Tibial nerve (tissue), 4 donors: Measurements from ENCODE around the gene AHR. TPM values are rescaled to one million over a fixed set of nuclear protein-coding genes. Genes with fewer than 3 reads are reported as not detected.
A peak's percentile ranks its signal among the peaks of the same experiment; 100 is the strongest.

ENCODE experiments used
- DNase-seq, 2 donors: peaks; one replicate each; pipeline ENCODE4 v3.0.0-alpha.2; 2019; ENCODE audit warnings: low spot score in 2 of 2
- H3K27ac ChIP-seq, 4 donors: fragments of 200-600 bp; sonication (generic) in 3 of 4; one replicate each; pipeline ENCODE4 v1.5.1; 2017 to 2019; ENCODE audit warnings: mild to moderate bottlenecking in 1 of 4
- H3K27me3 ChIP-seq, 2 donors: fragments of 200-600 bp; sonication (generic) in 1 of 2; one replicate each; pipeline versions ENCODE4 v1.5.1 to v1.6.0; 2017 to 2019
- H3K36me3 ChIP-seq, 3 donors: fragments of 200-600 bp; sonication (generic); one replicate each; pipeline ENCODE4 v1.5.1; 2018 to 2019
- H3K4me1 ChIP-seq, 4 donors: fragments of 200-600 bp; sonication (generic) in 3 of 4; one replicate each; pipeline ENCODE4 v1.5.1; 2017 to 2019
- H3K4me3 ChIP-seq, 4 donors: fragments of 200-600 bp; sonication (generic) in 3 of 4; one replicate each; pipeline ENCODE4 v1.5.1; 2017 to 2019; ENCODE audit warnings: mild to moderate bottlenecking in 1 of 4, moderate library complexity in 1 of 4
- H3K9me3 ChIP-seq, 4 donors: fragments of 200-600 bp; sonication (generic) in 3 of 4; one replicate each; pipeline ENCODE4 v1.5.1; 2017 to 2019
- EP300 ChIP-seq, 2 donors: sonication (generic); formaldehyde crosslinking; IDR thresholded peaks; one replicate each; pipeline ENCODE4 v1.6.1; 2017; ENCODE audit warnings: antibody characterized with exemption in 2 of 2, mild to moderate bottlenecking in 1 of 2
- POLR2A ChIP-seq, 2 donors: fragments of 450-650 bp; IDR thresholded peaks; one replicate each; pipeline ENCODE4 v1.6.1; 2017; ENCODE audit warnings: antibody characterized with exemption in 2 of 2, mild to moderate bottlenecking in 2 of 2, moderate library complexity in 2 of 2
- WGBS, 2 donors: methylation state at CpG; one replicate each; pipeline ENCODE4 v1.1.5; 2018; 5-methylcytosine and 5-hydroxymethylcytosine counted together
- total RNA-seq, 4 donors: library from RNA; depleted of rRNA; stranded (reverse); fragments of >200 nt; gene quantifications; one replicate each; pipeline ENCODE4 v1.1.0, GENCODE V29; 2016
- TF ChIP-seq, protein P1 (sequence below), 5 experiments: fragments of 200-600 bp in 3 of 5; fragments of 450-650 bp in 2 of 5; sonication (generic) in 3 of 5; IDR thresholded peaks; one replicate each; pipeline ENCODE4 v1.5.1; 2016 to 2019; ENCODE audit warnings: antibody characterized with exemption in 5 of 5, mild to moderate bottlenecking in 3 of 5, moderate library complexity in 2 of 5

Gene AHR
- total RNA-seq, 4 donors from 2014 or later, result 188 to 372 (median 296) TPM

DNA sequence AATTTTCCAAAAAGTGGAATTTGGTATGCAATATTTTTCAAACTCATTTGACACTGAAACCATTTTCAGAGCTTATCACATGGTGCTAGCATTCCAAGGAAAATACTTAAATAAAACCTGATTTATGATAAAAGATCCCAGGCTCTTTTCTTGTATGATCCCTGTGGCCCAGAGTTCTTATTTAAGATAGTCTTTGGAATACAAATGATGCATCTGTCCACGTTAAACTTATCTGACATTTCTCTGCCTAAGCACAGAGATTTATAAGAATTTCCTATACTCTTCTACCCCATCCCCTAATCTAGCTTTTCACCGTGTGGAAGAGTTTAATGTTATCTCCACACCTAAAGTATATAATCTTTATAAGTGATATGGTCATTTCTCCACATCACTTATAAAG lies 66.2 kb downstream of the AHR start:
- peaks cover 0 to 21% (median 0%) of the 10 kb centered on the region in 3 donors for H3K36me3 ChIP-seq
- H3K4me3 ChIP-seq, result no peak overlapping the region
- no peaks in the 10 kb centered on the region for H3K27me3 ChIP-seq
- H3K27ac ChIP-seq, result no peak overlapping the region
- WGBS, 2 donors, result 76 to 81% methylated on average over 2 of the region's 2 CpGs
- TF ChIP-seq POLR2A (IDR thresholded peaks at IDR 0.05) (no peak), EP300 (IDR thresholded peaks at IDR 0.05) (no peak)
- TF ChIP-seq, protein P1, sequence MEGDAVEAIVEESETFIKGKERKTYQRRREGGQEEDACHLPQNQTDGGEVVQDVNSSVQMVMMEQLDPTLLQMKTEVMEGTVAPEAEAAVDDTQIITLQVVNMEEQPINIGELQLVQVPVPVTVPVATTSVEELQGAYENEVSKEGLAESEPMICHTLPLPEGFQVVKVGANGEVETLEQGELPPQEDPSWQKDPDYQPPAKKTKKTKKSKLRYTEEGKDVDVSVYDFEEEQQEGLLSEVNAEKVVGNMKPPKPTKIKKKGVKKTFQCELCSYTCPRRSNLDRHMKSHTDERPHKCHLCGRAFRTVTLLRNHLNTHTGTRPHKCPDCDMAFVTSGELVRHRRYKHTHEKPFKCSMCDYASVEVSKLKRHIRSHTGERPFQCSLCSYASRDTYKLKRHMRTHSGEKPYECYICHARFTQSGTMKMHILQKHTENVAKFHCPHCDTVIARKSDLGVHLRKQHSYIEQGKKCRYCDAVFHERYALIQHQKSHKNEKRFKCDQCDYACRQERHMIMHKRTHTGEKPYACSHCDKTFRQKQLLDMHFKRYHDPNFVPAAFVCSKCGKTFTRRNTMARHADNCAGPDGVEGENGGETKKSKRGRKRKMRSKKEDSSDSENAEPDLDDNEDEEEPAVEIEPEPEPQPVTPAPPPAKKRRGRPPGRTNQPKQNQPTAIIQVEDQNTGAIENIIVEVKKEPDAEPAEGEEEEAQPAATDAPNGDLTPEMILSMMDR (IDR thresholded peaks at IDR 0.05), result no peak
- DNase-seq, result no peak
- peaks cover 0 to 15% (median 6%) of the 10 kb centered on the region in 4 donors for H3K4me1 ChIP-seq
- peaks cover 0 to 7% (median 0%) of the 10 kb centered on the region in 4 donors for H3K9me3 ChIP-seq

DNA sequence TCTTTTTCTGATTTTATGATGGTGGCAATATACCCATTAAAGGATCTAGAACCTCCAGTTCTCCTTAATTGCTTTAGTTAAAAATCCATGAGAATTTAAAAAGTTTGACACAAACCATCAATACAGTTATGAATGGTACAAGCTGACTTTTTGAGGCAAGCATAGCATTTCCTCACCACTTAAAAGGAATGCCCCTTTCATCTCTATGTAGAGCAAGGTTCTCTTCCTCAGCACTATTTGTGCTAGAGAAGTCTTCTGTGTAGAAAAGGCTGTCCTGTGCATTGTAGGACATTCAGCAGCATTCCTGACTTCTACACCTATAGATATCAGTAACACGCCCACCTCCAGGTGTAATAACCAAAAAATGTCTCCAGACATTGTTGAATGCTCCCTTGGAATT lies 67.3 kb downstream of the AHR start:
- Histone ChIP-seq H3K4me3 (no peak overlapping the region), H3K27me3 (no peaks in the 10 kb centered on the region), H3K36me3 (peaks cover 0 to 16% (median 0%) of the 10 kb centered on the region in 3 donors), H3K4me1 (peaks cover 0 to 26% (median 16%) of the 10 kb centered on the region in 4 donors), H3K9me3 (peaks cover 0 to 7% (median 0%) of the 10 kb centered on the region in 4 donors), H3K27ac (no peak overlapping the region)
- WGBS, 2 donors, result 100% methylated on average over 1 of the region's 1 CpG
- DNase-seq, result no peak
- no peak for TF ChIP-seq POLR2A (IDR thresholded peaks at IDR 0.05)
- TF ChIP-seq, protein P1 (IDR thresholded peaks at IDR 0.05), result no peak
- no peak for TF ChIP-seq EP300 (IDR thresholded peaks at IDR 0.05)

- Histone ChIP-seq H3K27me3 (no peaks in the 10 kb centered on the region), H3K9me3 (peaks cover 0 to 3% (median 0%) of the 10 kb centered on the region in 4 donors), H3K27ac (peak overlapping the region in 2 of 4 donors; percentile 6 to 55), H3K4me3 (no peak overlapping the region), H3K36me3 (peaks cover 0 to 7% (median 0%) of the 10 kb centered on the region in 3 donors), H3K4me1 (peaks cover 0 to 43% (median 30%) of the 10 kb centered on the region in 4 donors)
- no peak for TF ChIP-seq EP300 (IDR thresholded peaks at IDR 0.05)
- TF ChIP-seq, protein P1 (IDR thresholded peaks at IDR 0.05), result no peak
- TF ChIP-seq POLR2A (IDR thresholded peaks at IDR 0.05), result no peak
- DNase-seq, result no peak
- WGBS, 2 donors, result 61 to 69% methylated on average over 2 of the region's 2 CpGs
Measured at GRCh38 chr7:17367502-17367901, 69.0 kb downstream of the AHR start.

- H3K36me3 ChIP-seq, result no peaks in the 10 kb centered on the region
- H3K27ac ChIP-seq, result peak overlapping the region in 1 of 4 donors; percentile 84
- TF ChIP-seq EP300 (IDR thresholded peaks at IDR 0.05) (no peak), POLR2A (IDR thresholded peaks at IDR 0.05) (no peak)
- TF ChIP-seq, protein P1 (IDR thresholded peaks at IDR 0.05), result no peak
- no peaks in the 10 kb centered on the region for H3K9me3 ChIP-seq
- peaks cover 0 to 45% (median 31%) of the 10 kb centered on the region in 4 donors for H3K4me1 ChIP-seq
- no peaks in the 10 kb centered on the region for H3K27me3 ChIP-seq
- 65 to 75% methylated on average over 3 of the region's 3 CpGs for WGBS, 2 donors
- H3K4me3 ChIP-seq, result no peak overlapping the region
- no peak for DNase-seq
Measured at GRCh38 chr7:17368856-17369524, 70.5 kb downstream of the AHR start.

GRCh38 chr7:17369691-17370426 lies 71.4 kb downstream of the AHR start:
- H3K4me3 ChIP-seq, result no peak overlapping the region
- peak in 1 of 2 donors; percentile 51 for DNase-seq
- peaks cover 0 to 53% (median 31%) of the 10 kb centered on the region in 4 donors for H3K4me1 ChIP-seq
- no peaks in the 10 kb centered on the region for H3K36me3 ChIP-seq
- 59 to 70% methylated on average over 8 of the region's 8 CpGs for WGBS, 2 donors
- TF ChIP-seq POLR2A (IDR thresholded peaks at IDR 0.05), result no peak
- TF ChIP-seq, protein P1 (IDR thresholded peaks at IDR 0.05), result no peak
- peak in 1 of 2 donors; percentile 75 for TF ChIP-seq EP300 (IDR thresholded peaks at IDR 0.05)
- no peaks in the 10 kb centered on the region for H3K27me3 ChIP-seq
- peak overlapping the region in 2 of 4 donors; percentile 57 to 84 for H3K27ac ChIP-seq
- no peaks in the 10 kb centered on the region for H3K9me3 ChIP-seq
